Uterus (tissue), 4 donors: ENCODE results near the gene XYLT1. TPM values are rescaled to one million over a fixed set of nuclear protein-coding genes. Genes with fewer than 3 reads are reported as not detected.

Source experiments
- DNase-seq, 2 donors: peaks; one replicate each; pipeline ENCODE4 v3.0.0-alpha.2; 2019 to 2020
- H3K27ac ChIP-seq, 2 donors: fragments of 200-600 bp; sonication (generic); 1 replicate in 1 of 2; 2 replicates in 1 of 2; pipeline ENCODE4 v1.5.1; 2016 to 2018
- H3K27me3 ChIP-seq, 2 donors: fragments of 200-600 bp; sonication (generic); one replicate each; pipeline ENCODE4 v1.5.1; 2018 to 2019; ENCODE audit warnings: control low read depth in 1 of 2
- H3K36me3 ChIP-seq, 2 donors: fragments of 200-600 bp; sonication (generic); one replicate each; pipeline ENCODE4 v1.5.1; 2019; ENCODE audit warnings: control low read depth in 1 of 2
- H3K4me1 ChIP-seq, 2 donors: fragments of 200-600 bp; sonication (generic); one replicate each; pipeline ENCODE4 v1.5.1; 2018 to 2019; ENCODE audit warnings: control low read depth in 1 of 2
- H3K4me3 ChIP-seq, 2 donors: fragments of 200-600 bp; sonication (generic); 1 replicate in 1 of 2; 2 replicates in 1 of 2; pipeline ENCODE4 v1.5.1; 2018 to 2019; ENCODE audit warnings: mild to moderate bottlenecking in 1 of 2
- H3K9me3 ChIP-seq, 2 donors: fragments of 200-600 bp; sonication (generic); one replicate each; pipeline ENCODE4 v1.5.1; 2019; ENCODE audit warnings: control low read depth in 1 of 2
- CTCF ChIP-seq, 4 experiments: fragments of 200-600 bp in 2 of 4; fragments of 450-650 bp in 2 of 4; sonication (generic) in 2 of 4; IDR thresholded peaks; one replicate each; pipeline ENCODE4 v1.5.1; 2016 to 2019; ENCODE audit warnings: antibody characterized with exemption in 4 of 4, mild to moderate bottlenecking in 2 of 4, moderate library complexity in 1 of 4
- POLR2A ChIP-seq, 2 donors: fragments of 450-650 bp; IDR thresholded peaks; one replicate each; pipeline ENCODE4 v1.6.1; 2016; ENCODE audit warnings: antibody characterized with exemption in 2 of 2, mild to moderate bottlenecking in 1 of 2, moderate library complexity in 1 of 2
- intact Hi-C: fragments of 100-400 bp; cut with DNase I; formaldehyde crosslinking; loops from one replicate; pipeline ENCODE4 v1.15.1; 2023; ENCODE audit warnings: low total_unique reads
- total RNA-seq, 4 donors: library from RNA; depleted of rRNA in 3 of 4; stranded (reverse); fragments of >200 nt in 3 of 4; gene quantifications; one replicate each; pipeline versions ENCODE4 v1.1.0 to v1.2.4, GENCODE V29; 2014 to 2023
- donor health status: DM: yes; HTN: yes; CAD: no.

Gene XYLT1
- total RNA-seq, 4 donors from 2014 or later, result 1.5 to 42.2 (median 15.7) TPM

DNA sequence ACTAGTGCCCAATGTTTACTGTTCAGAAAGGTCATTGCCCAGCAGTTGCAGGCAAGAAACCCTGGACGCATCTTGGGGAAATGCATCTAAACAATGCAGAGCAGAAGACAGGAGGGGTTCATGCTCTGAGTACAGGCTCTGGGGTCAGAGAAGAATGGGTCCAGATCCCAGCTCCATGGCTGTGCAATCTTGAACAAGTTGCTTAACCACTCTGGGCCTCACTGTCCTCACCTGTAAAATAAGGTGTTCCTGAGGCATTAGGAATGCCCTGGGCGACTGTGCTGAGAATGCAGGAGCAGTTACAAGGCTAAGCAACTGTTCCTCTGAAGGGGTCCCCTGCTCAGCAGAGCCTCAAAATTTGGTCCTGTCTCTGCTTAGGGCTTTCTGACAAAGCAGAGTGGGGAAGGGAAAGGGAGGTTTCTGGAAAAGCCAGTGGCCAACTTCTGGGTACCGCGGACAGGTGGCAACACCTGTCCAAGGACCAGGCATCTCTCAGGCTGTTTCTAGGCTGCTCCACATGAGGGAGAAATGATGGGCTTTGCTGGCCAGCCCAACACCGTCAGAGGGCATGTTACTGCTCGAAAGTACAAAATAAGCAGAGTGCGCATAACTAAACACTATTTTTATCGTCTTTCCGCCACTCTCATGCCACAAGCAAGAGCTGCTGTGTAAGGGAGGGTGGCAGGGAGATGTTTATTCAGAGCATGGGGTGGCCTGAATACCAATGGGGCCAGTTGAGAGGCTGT lies 176.8 kb downstream of the XYLT1 start:
- Histone ChIP-seq H3K27ac (no peak overlapping the region), H3K36me3 (no peaks in the 10 kb centered on the region), H3K27me3 (no peaks in the 10 kb centered on the region), H3K4me1 (no peaks in the 10 kb centered on the region), H3K4me3 (no peak overlapping the region), H3K9me3 (no peaks in the 10 kb centered on the region)
- TF ChIP-seq POLR2A (IDR thresholded peaks at IDR 0.05) (no peak), CTCF (IDR thresholded peaks at IDR 0.05) (no peak)
- no peak for DNase-seq
- intact Hi-C loops, result no loop called here

DNA sequence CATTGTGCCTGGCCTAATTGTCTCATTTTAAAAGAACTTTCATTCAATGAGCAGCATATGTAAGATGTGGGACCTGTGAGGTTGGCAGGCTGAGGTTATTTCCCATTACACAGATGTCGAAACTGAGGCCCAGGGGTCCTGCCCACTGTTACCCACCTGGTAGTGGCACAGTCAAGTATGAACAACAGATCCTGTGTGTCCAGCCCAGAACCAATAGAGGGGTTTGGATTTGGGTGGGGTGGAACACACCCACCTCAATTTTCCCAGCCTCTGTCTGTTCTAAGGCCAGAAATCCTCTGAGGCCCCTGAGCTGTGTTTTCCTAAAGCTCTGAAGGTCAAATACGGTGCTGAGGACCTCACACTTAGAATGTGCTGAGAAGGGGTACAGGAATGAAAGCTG lies 179.5 kb downstream of the XYLT1 start:
- no peaks in the 10 kb centered on the region for H3K9me3 ChIP-seq
- H3K36me3 ChIP-seq, result no peaks in the 10 kb centered on the region
- H3K4me3 ChIP-seq, result no peak overlapping the region
- TF ChIP-seq POLR2A (IDR thresholded peaks at IDR 0.05) (no peak), CTCF (IDR thresholded peaks at IDR 0.05) (no peak)
- H3K4me1 ChIP-seq, result no peaks in the 10 kb centered on the region
- H3K27me3 ChIP-seq, result no peaks in the 10 kb centered on the region
- intact Hi-C loops, result no loop called here
- no peak overlapping the region for H3K27ac ChIP-seq
- no peak for DNase-seq

- Histone ChIP-seq H3K27ac (no peak overlapping the region), H3K9me3 (no peaks in the 10 kb centered on the region), H3K4me3 (no peak overlapping the region), H3K27me3 (no peaks in the 10 kb centered on the region), H3K36me3 (no peaks in the 10 kb centered on the region), H3K4me1 (no peaks in the 10 kb centered on the region)
- DNase-seq, result no peak
- intact Hi-C loops, result no loop called here
- TF ChIP-seq POLR2A (IDR thresholded peaks at IDR 0.05) (no peak), CTCF (IDR thresholded peaks at IDR 0.05) (no peak)
Measured at GRCh38 chr16:17289674-17290635, 180.8 kb downstream of the XYLT1 start.

DNA sequence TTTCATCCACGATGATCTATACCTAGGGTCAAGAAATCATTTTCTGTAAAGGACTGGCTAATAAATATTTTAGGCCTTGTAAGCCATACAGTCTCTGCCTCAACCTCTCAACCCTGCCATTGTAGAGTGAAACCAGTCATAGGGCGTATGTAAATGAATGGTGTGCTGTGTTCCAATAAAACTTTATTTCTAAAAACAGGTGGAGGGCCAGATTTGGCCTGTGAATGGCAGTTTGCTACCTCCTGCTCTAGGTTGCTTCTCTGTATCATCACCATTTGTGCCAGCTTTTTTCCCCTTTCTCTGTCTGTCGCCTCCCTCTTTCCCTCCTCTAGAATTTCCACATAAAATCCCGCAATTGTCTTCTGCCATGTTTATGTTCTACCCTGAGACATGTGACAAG lies 181.7 kb downstream of the XYLT1 start:
- Histone ChIP-seq H3K27ac (no peak overlapping the region), H3K9me3 (no peaks in the 10 kb centered on the region), H3K4me1 (no peaks in the 10 kb centered on the region), H3K4me3 (no peak overlapping the region), H3K27me3 (no peaks in the 10 kb centered on the region), H3K36me3 (no peaks in the 10 kb centered on the region)
- TF ChIP-seq CTCF (IDR thresholded peaks at IDR 0.05), result no peak
- TF ChIP-seq POLR2A (IDR thresholded peaks at IDR 0.05), result no peak
- DNase-seq, result no peak
- intact Hi-C loops, result no loop called here
